Psoas muscle (tissue), 8 donors: ENCODE data around the gene PI4KA. TPM values are rescaled to one million over a fixed set of nuclear protein-coding genes. Genes with fewer than 3 reads are reported as not detected.

Experiments used
- ATAC-seq, 4 donors: fragments of 200-7000 bp; cut with Tn5 transposase; one replicate each; pipeline ENCODE4 v1.9.1; 2020; ENCODE audit warnings: moderate library complexity in 3 of 4, mild to moderate bottlenecking in 2 of 4
- DNase-seq, 2 donors: peaks; one replicate each; pipeline ENCODE4 v3.0.0-alpha.2; 2020
- H3K27ac ChIP-seq: fragments of 200-600 bp; one replicate; pipeline ENCODE4 v1.8.0; 2022
- H3K27me3 ChIP-seq, 3 donors: fragments of 200-600 bp in 1 of 3; one replicate each; pipeline versions ENCODE4 v1.6.1 to v1.8.0; 2013 to 2022; ENCODE audit warnings: low read length in 2 of 3, mild to moderate bottlenecking in 2 of 3, moderate library complexity in 1 of 3; ENCODE audit not compliant: insufficient read depth in 3 of 3
- H3K36me3 ChIP-seq, 2 donors: fragments of 200-600 bp in 1 of 2; one replicate each; pipeline versions ENCODE4 v1.6.1 to v1.8.0; 2013 to 2022; ENCODE audit warnings: low read depth in 1 of 2, mild to moderate bottlenecking in 1 of 2, moderate library complexity in 1 of 2; ENCODE audit not compliant: insufficient read depth in 1 of 2
- H3K4me1 ChIP-seq: fragments of 200-600 bp; one replicate; pipeline ENCODE4 v1.8.0; 2022
- H3K4me3 ChIP-seq: fragments of 200-600 bp; one replicate; pipeline ENCODE4 v1.8.0; 2022; ENCODE audit warnings: mild to moderate bottlenecking
- H3K9me3 ChIP-seq: fragments of 200-600 bp; one replicate; pipeline ENCODE4 v1.8.0; 2022
- WGBS, 3 donors: extraction: QIAGEN DNeasy Blood & Tissue Kit; methylation state at CpG; one replicate each; pipeline versions ENCODE4 v1.1.6 to v1.1.7; 2013; 5-methylcytosine and 5-hydroxymethylcytosine counted together
- intact Hi-C, 2 donors: fragments of 100-400 bp; cut with DNase I; formaldehyde crosslinking; loops; one replicate each; pipeline versions ENCODE4 v1.11.0 to v1.14.2; 2022
- polyA plus RNA-seq, 3 donors: library from polyadenylated mRNA; stranded (reverse); fragments of 200-250 nt; gene quantifications; one replicate each; pipeline ENCODE4 v1.2.3, GENCODE V29; 2013
- total RNA-seq, 4 donors: library from RNA; stranded (reverse); fragmentation: NEBNext Ultra II Directional in 2 of 4; extraction: Animal tissue kit (Norgen Biotek cat#: 25700) in 2 of 4; gene quantifications; one replicate each; pipeline versions ENCODE4 v1.2.1 to v1.2.4, GENCODE V29; 2021 to 2023
- TF ChIP-seq, protein P1 (sequence below): fragments of 200-600 bp; IDR thresholded peaks from one replicate; pipeline ENCODE4 v1.8.0; 2022; ENCODE audit warnings: antibody characterized with exemption
- donor health status: healthy with polysubstance abuse.
- donor health status: DM: no; HTN: no; CAD: no; lungs with moderate emphysema.
- donor health status: Bipolar disorder and iron deficiency.
- donor health status: healthy.
- donor health status: DM: yes; HTN: yes; CAD: no.
- donor health status: DM: no; HTN: no; CAD: no.
- donor health status: DM: no; HTN: no; CAD: no.
- donor health status: DM: yes; HTN: yes; CAD: no.

Gene PI4KA
- total and polyA plus RNA-seq, 7 donors: 22.7 to 52.6 (median 41.0) TPM

DNA sequence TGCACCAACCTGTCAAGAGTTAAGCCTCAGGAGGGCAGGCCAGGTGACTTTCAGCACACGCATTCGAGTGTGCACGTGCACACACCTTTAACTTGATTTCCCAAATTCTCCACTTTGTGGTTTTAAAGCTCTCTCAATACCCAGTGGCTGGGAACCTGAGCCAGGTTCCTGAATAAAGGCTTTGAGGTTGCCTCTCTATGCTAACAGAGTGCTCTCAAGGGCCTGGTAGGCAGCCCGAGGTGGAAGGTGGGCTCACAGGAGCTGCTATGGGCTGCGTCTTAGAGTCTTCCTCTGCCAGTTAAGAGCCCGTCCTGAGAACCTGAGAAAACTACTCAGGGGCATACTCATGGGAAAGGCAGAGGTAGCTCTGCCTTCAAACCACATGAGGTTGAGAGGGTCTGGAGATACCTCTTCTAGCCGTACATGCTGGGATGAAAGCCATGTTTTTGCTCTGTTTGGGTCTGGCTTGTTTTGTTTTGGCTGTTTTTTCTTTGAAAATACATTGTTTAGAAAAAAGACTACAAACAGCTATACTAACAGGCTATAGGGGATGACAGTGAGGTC is 96.3 kb downstream of the PI4KA start:
- DNase-seq: no peak
- H3K36me3 ChIP-seq: peaks cover 11 to 78% of the 10 kb centered on the region in 2 donors
- TF ChIP-seq, protein P1, sequence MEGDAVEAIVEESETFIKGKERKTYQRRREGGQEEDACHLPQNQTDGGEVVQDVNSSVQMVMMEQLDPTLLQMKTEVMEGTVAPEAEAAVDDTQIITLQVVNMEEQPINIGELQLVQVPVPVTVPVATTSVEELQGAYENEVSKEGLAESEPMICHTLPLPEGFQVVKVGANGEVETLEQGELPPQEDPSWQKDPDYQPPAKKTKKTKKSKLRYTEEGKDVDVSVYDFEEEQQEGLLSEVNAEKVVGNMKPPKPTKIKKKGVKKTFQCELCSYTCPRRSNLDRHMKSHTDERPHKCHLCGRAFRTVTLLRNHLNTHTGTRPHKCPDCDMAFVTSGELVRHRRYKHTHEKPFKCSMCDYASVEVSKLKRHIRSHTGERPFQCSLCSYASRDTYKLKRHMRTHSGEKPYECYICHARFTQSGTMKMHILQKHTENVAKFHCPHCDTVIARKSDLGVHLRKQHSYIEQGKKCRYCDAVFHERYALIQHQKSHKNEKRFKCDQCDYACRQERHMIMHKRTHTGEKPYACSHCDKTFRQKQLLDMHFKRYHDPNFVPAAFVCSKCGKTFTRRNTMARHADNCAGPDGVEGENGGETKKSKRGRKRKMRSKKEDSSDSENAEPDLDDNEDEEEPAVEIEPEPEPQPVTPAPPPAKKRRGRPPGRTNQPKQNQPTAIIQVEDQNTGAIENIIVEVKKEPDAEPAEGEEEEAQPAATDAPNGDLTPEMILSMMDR: no peak
- intact Hi-C loops: no loop called here
- H3K27ac ChIP-seq: no peak overlapping the region
- no peaks in the 10 kb centered on the region for H3K9me3 ChIP-seq
- H3K27me3 ChIP-seq: no peaks in the 10 kb centered on the region
- H3K4me1 ChIP-seq: no peaks in the 10 kb centered on the region
- WGBS, 3 donors: 88 to 96% (median 95%) methylated on average over 7 of the region's 7 CpGs
- no peak overlapping the region for H3K4me3 ChIP-seq
- ATAC-seq: no peak

DNA sequence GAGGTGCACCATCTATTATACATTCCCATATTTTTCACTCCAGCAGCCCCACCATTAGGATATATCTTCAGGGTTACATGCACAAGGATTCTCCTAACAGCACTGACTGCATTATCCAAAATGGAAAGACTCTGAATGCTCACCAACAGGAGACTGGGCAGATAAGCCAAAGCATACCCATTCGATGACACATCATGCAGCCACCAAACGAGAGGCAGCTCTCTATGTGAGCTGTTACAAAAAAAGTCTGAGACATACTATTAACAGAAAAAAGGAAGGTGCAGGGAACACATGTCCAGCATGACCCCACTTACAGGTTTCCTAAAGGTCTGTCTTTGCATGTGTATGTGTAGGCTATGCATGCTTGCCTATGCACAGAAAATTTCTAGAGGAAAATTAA is 97.1 kb downstream of the PI4KA start:
- DNase-seq (no peak), ATAC-seq (no peak)
- intact Hi-C loops: no loop called here
- Histone ChIP-seq H3K27me3 (no peaks in the 10 kb centered on the region), H3K4me1 (no peaks in the 10 kb centered on the region), H3K27ac (no peak overlapping the region), H3K9me3 (no peaks in the 10 kb centered on the region), H3K36me3 (peaks cover 11 to 75% of the 10 kb centered on the region in 2 donors), H3K4me3 (no peak overlapping the region)
- TF ChIP-seq, protein P1: no peak
- 84 to 85% (median 84%) methylated on average over 2 of the region's 2 CpGs for WGBS, 3 donors

DNA sequence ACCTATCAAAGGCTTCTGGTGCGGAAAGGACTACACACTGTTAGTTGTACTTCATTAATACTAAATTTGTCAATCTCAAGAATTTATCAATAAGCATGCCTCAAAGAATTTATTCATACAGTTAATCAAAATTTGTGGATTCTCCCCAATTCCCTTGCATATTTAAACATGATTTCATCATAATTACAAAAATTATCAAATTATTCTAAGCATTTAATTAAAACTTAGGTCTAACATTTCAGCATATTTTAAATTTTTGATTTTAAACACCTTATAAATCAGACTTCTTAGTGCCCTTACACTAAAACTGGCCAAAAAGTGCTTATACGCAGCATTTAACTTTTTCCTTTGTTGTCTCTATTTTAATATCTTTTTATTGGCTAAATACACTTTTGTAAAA is 98.5 kb downstream of the PI4KA start:
- Histone ChIP-seq H3K27me3 (no peaks in the 10 kb centered on the region), H3K4me1 (no peaks in the 10 kb centered on the region), H3K9me3 (no peaks in the 10 kb centered on the region), H3K4me3 (no peak overlapping the region), H3K36me3 (peaks cover 9 to 69% of the 10 kb centered on the region in 2 donors), H3K27ac (no peak overlapping the region)
- WGBS, 3 donors: 97 to 99% (median 98%) methylated on average over 2 of the region's 2 CpGs
- TF ChIP-seq, protein P1: no peak
- DNase-seq (no peak), ATAC-seq (no peak)
- intact Hi-C loops: no loop called here

DNA sequence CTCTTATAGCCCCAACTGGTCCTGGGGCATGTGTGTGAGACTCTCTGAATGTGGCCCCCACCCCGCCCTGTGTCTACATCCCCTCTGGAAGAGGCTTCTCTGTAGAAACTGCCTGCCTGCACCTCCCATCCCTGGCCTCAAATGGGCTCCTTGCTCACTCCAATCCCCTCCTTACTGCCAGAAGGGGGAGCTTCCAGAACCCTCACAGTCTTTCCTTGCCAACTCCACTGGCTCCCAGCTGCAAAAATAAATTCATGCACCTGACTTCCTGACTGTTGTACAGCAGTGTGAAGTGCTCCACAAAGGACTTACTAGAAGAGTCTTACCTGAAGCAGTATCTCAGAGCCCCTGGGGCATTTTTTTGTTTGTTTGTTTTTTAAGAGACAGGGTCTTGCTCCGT is 99.9 kb downstream of the PI4KA start:
- intact Hi-C loops: no loop called here
- TF ChIP-seq, protein P1: no peak
- 98 to 100% (median 100%) methylated on average over 2 of the region's 2 CpGs for WGBS, 3 donors
- Histone ChIP-seq H3K4me3 (no peak overlapping the region), H3K27ac (no peak overlapping the region), H3K27me3 (no peaks in the 10 kb centered on the region), H3K4me1 (no peaks in the 10 kb centered on the region), H3K36me3 (peaks cover 5 to 63% of the 10 kb centered on the region in 2 donors), H3K9me3 (no peaks in the 10 kb centered on the region)
- DNase-seq (no peak), ATAC-seq (no peak)

DNA sequence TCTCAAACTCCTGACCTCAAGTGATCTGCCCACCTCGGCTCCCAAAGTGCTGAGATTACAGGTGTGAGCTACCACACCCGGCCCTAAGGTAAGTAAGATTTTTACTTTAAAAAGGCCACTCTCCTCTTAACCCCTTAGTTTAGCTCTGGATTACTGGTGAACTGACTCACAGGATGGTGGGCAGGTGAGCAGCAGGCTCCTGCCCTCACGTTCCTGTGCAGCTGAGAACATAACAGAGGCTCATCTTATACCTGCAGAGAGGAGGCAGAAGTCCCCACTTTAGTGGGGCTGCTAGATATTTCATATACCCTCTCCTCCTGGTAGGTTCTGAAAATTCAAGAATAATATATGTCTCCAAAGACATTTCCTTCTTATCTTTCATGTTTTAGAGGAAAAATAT is 101.8 kb downstream of the PI4KA start:
- H3K9me3 ChIP-seq: no peaks in the 10 kb centered on the region
- no peak for DNase-seq
- no peak for ATAC-seq
- no peaks in the 10 kb centered on the region for H3K27me3 ChIP-seq
- H3K36me3 ChIP-seq: peaks cover 5 to 64% of the 10 kb centered on the region in 2 donors
- no peak overlapping the region for H3K27ac ChIP-seq
- H3K4me1 ChIP-seq: no peaks in the 10 kb centered on the region
- TF ChIP-seq, protein P1: no peak
- WGBS, 3 donors: 95 to 97% (median 96%) methylated on average over 3 of the region's 3 CpGs
- intact Hi-C loops: no loop called here
- H3K4me3 ChIP-seq: no peak overlapping the region
